DOHH2 (cell line): Measurements from ENCODE around the gene PPEF2.

Source experiments
- H3F3A ChIP-seq: fragments of 200-600 bp; sonication (generic), shearing (Covaris generic); 2 replicates; pipeline ENCODE4 v1.6.0; 2016; ENCODE audit warnings: antibody characterized with exemption, mild to moderate bottlenecking; ENCODE audit not compliant: control insufficient read depth, insufficient read depth
- H3K27ac ChIP-seq: fragments of 200-600 bp; sonication (generic); 2 replicates; pipeline ENCODE4 v1.5.1; 2014; ENCODE audit warnings: low read depth, mild to moderate bottlenecking, low read length, moderate library complexity
- H3K27me3 ChIP-seq: fragments of 200-600 bp; sonication (generic); 2 replicates; pipeline ENCODE4 v1.6.1; 2014; ENCODE audit warnings: mild to moderate bottlenecking, low read length, mixed read lengths; ENCODE audit not compliant: control insufficient read depth
- H3K36me3 ChIP-seq: fragments of 200-600 bp; sonication (generic); 2 replicates; pipeline ENCODE4 v1.6.1; 2014; ENCODE audit warnings: mild to moderate bottlenecking, low read length, moderate library complexity, mixed read lengths; ENCODE audit not compliant: control insufficient read depth
- H3K4me1 ChIP-seq: fragments of 200-600 bp; sonication (generic); 2 replicates; pipeline ENCODE4 v1.6.1; 2014; ENCODE audit warnings: mild to moderate bottlenecking, low read length, mixed read lengths; ENCODE audit not compliant: control insufficient read depth
- H3K4me2 ChIP-seq: fragments of 200-600 bp; sonication (generic); 2 replicates; pipeline ENCODE4 v1.6.0; 2014; ENCODE audit warnings: mild to moderate bottlenecking, low read length, moderate library complexity
- H3K4me3 ChIP-seq: fragments of 200-600 bp; sonication (generic); 2 replicates; pipeline ENCODE4 v1.5.1; 2014; ENCODE audit warnings: mild to moderate bottlenecking, low read length, mixed read lengths
- H3K79me2 ChIP-seq: fragments of 200-600 bp; sonication (generic); 2 replicates; pipeline ENCODE4 v1.6.1; 2014; ENCODE audit warnings: mild to moderate bottlenecking, low read length, mixed read lengths; ENCODE audit not compliant: control insufficient read depth
- H3K9me2 ChIP-seq: fragments of 200-600 bp; sonication (generic); replicated peaks from 2 replicates; pipeline ENCODE4 v1.6.1; 2014; ENCODE audit warnings: mild to moderate bottlenecking, low read length, mixed read lengths; ENCODE audit not compliant: control insufficient read depth
- H3K9me3 ChIP-seq: fragments of 200-600 bp; sonication (generic); 2 replicates; pipeline ENCODE4 v1.6.1; 2014; ENCODE audit warnings: antibody characterized with exemption, low read length, mixed read lengths; ENCODE audit not compliant: control insufficient read depth, insufficient read depth
- H4K20me1 ChIP-seq: fragments of 200-600 bp; sonication (generic); 2 replicates; pipeline ENCODE4 v1.6.0; 2014; ENCODE audit warnings: low read depth, mild to moderate bottlenecking, antibody characterized with exemption, low read length, moderate library complexity; ENCODE audit not compliant: control insufficient read depth, insufficient read depth
- EZH2phosphoT487 ChIP-seq: fragments of 200-600 bp; sonication (generic); IDR thresholded peaks from 2 replicates; pipeline ENCODE4 v1.6.1; 2017; ENCODE audit warnings: borderline replicate concordance, mild to moderate bottlenecking, antibody characterized with exemption, low read length, moderate library complexity, mixed read lengths
- TF ChIP-seq, protein P1 (sequence below): fragments of 200-600 bp; sonication (generic); IDR thresholded peaks from one replicate; pipeline ENCODE4 v1.5.1; 2014; ENCODE audit warnings: antibody characterized with exemption, mild to moderate bottlenecking, low read depth, low read length; ENCODE audit not compliant: poor library complexity, severe bottlenecking

The PPEF2 gene

DNA sequence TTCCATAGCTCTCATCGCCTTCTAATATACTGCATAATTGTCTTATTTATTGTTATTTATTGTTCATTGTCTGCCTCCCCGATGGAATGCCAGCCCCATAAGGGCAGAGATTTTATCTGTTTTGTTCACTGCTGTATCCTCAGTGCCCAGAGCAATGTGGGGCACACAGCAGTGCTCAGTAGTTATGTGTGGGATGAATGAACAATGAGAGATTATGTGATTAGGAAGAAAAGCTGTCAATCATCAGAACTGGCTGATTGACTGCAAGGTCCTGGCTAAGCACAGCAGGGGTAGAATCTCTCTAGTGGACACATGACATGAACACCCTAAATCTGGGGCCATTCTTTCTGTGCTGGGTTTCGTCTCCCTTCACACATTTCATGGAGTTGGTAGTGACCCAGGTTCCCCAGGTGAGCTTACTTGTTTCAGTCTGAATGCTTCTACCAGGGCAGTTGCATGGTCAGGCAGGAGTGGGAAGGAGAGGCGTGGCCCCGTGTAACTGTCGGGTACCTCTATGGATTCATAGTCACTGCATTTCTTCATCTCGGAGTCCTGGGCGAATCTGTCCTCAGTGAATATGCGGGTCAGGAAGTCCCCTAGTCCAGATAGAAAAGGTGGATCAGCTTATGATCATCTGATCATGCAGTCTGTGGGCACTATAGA is 12.6 kb downstream of the PPEF2 start:
- no peaks in the 10 kb centered on the region for H3K79me2 ChIP-seq
- H3K36me3 ChIP-seq, result no peaks in the 10 kb centered on the region
- TF ChIP-seq, protein P1, sequence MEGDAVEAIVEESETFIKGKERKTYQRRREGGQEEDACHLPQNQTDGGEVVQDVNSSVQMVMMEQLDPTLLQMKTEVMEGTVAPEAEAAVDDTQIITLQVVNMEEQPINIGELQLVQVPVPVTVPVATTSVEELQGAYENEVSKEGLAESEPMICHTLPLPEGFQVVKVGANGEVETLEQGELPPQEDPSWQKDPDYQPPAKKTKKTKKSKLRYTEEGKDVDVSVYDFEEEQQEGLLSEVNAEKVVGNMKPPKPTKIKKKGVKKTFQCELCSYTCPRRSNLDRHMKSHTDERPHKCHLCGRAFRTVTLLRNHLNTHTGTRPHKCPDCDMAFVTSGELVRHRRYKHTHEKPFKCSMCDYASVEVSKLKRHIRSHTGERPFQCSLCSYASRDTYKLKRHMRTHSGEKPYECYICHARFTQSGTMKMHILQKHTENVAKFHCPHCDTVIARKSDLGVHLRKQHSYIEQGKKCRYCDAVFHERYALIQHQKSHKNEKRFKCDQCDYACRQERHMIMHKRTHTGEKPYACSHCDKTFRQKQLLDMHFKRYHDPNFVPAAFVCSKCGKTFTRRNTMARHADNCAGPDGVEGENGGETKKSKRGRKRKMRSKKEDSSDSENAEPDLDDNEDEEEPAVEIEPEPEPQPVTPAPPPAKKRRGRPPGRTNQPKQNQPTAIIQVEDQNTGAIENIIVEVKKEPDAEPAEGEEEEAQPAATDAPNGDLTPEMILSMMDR, result no peak
- no peak for TF ChIP-seq EZH2phosphoT487
- H4K20me1 ChIP-seq, result no peaks in the 10 kb centered on the region
- no peak overlapping the region for H3K4me2 ChIP-seq
- no peaks in the 10 kb centered on the region for H3F3A ChIP-seq
- no peaks in the 10 kb centered on the region for H3K4me1 ChIP-seq
- H3K27me3 ChIP-seq, result 0 out of 2 replicates have a peak, but pooled peaks cover 3% of the 10 kb centered on the region
- H3K27ac ChIP-seq, result no peak overlapping the region
- no peaks in the 10 kb centered on the region for H3K9me3 ChIP-seq
- no peaks in the 10 kb centered on the region for H3K9me2 ChIP-seq
- no peak overlapping the region for H3K4me3 ChIP-seq

DNA sequence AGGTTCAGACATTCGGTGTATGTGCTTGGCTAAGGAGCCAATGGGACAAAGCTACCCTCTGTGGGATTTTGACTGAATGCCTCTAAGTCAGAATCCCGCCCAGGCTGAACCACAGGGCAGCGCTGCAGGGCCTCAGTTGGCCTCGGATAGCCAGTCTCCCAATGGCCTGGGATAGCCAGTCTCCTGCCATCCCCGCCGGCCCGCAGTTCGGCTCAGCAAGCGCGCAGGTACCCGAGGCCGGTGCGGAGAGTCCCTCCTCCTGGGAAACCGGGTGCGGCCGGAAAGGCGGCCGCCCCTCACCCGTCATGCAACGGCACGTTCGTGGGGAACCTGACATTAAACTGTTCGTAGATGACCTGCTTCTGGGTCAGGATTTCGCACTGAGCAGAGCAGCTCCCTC is 16.1 kb downstream of the PPEF2 start:
- Histone ChIP-seq H3K4me1 (no peaks in the 10 kb centered on the region), H3K27ac (no peak overlapping the region), H3K79me2 (no peaks in the 10 kb centered on the region), H3K9me3 (no peaks in the 10 kb centered on the region), H3K4me2 (no peak overlapping the region), H3K27me3 (no peaks in the 10 kb centered on the region), H4K20me1 (no peaks in the 10 kb centered on the region), H3K36me3 (no peaks in the 10 kb centered on the region), H3K4me3 (no peak overlapping the region), H3K9me2 (no peaks in the 10 kb centered on the region), H3F3A (no peaks in the 10 kb centered on the region)
- no peak for TF ChIP-seq EZH2phosphoT487
- TF ChIP-seq, protein P1, result no peak

DNA sequence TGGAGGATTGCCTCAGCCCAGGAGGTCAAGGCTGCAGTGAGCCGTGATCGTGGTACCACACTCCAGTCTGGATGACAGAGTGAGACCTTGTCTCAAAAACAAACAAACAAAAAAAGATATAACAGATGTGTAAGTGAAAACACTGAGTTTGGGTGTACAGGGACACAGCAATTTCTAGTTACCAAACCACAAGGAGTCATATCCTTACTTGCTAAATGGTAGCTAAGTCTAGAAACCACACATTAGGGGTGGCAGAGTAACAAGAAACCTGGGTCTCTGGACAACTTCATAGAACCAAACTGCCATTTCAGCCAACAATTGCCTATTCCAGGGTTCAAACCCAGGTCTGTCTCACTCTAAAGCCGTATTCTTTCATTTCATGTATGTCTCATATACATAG is 20.8 kb downstream of the PPEF2 start:
- no peak overlapping the region for H3K4me2 ChIP-seq
- no peak overlapping the region for H3K27ac ChIP-seq
- no peaks in the 10 kb centered on the region for H3K9me2 ChIP-seq
- no peaks in the 10 kb centered on the region for H3K79me2 ChIP-seq
- H3F3A ChIP-seq, result no peaks in the 10 kb centered on the region
- H3K36me3 ChIP-seq, result no peaks in the 10 kb centered on the region
- no peak overlapping the region for H3K4me3 ChIP-seq
- no peaks in the 10 kb centered on the region for H3K4me1 ChIP-seq
- H3K27me3 ChIP-seq, result 0 out of 2 replicates have a peak, but pooled peaks cover 5% of the 10 kb centered on the region
- no peak for TF ChIP-seq EZH2phosphoT487
- TF ChIP-seq, protein P1, result no peak
- no peaks in the 10 kb centered on the region for H4K20me1 ChIP-seq
- no peaks in the 10 kb centered on the region for H3K9me3 ChIP-seq
